Measurements from ENCODE around the gene KCNK3. TPM values are rescaled to one million over a fixed set of nuclear protein-coding genes. Genes with fewer than 3 reads are reported as not detected.

Gene KCNK3
- total RNA-seq, 1 experiment from 2014 or later, result 32.8 TPM

GRCh38 chr2:26778098-26778497 lies 85.6 kb downstream of the KCNK3 start:
- Histone ChIP-seq H3K27ac (ENCODE audit: low read length) (no peak overlapping the region), H3K4me3 (ENCODE audit: low read depth in 2 of 2, low read length in 2 of 2) (no peak overlapping the region), H3K27me3 (ENCODE audit: control insufficient read depth, insufficient read depth, low read length) (no peaks in the 10 kb centered on the region), H3K9me3 (ENCODE audit: control insufficient read depth, insufficient read depth, low read depth, low read length) (no peaks in the 10 kb centered on the region), H3K36me3 (ENCODE audit: control insufficient read depth, insufficient read depth, low read length) (peaks cover 5% of the 10 kb centered on the region), H3K4me1 (ENCODE audit: control insufficient read depth, insufficient read depth, low read length) (peaks cover 5% of the 10 kb centered on the region; the same call in 1 of the 2 replicates)
- TF ChIP-seq CTCF (IDR thresholded peaks at IDR 0.05) (no peak), TCF7L2 (IDR thresholded peaks at IDR 0.05; ENCODE audit: low read depth, low read length) (no peak)
- DNase-seq (ENCODE audit: low read depth, low spot score), result no peak
- no TSS peak for BruUV-seq (replicated peaks)
- no peak for ATAC-seq
- intact Hi-C loops (cut with micrococcal nuclease; ENCODE audit: unreplicated experiment), result no loop called here
- ChIA-PET CTCF (no interaction called here), POLR2A (interaction anchor here (0.6 kb wide), 1 partner anchor 134 kb away, joined by 3 read pairs; no protein-coding TSS in a partner anchor)
- in situ Hi-C loops (cut with HindIII; ENCODE audit: low pct_unique_long_range_greater_than_20kb, low sequenced_read_pairs), result no loop called here

GRCh38 chr2:26778507-26778906 lies 86.0 kb downstream of the KCNK3 start:
- POLR2A ChIA-PET, result no interaction called here
- no peak overlapping the region for H3K4me3 ChIP-seq (ENCODE audit: low read depth in 2 of 2, low read length in 2 of 2)
- no peak for ATAC-seq
- no peaks in the 10 kb centered on the region for H3K27me3 ChIP-seq (ENCODE audit: control insufficient read depth, insufficient read depth, low read length)
- no peaks in the 10 kb centered on the region for H3K9me3 ChIP-seq (ENCODE audit: control insufficient read depth, insufficient read depth, low read depth, low read length)
- no peak for DNase-seq (ENCODE audit: low read depth, low spot score)
- peaks cover 5% of the 10 kb centered on the region; the same call in 1 of the 2 replicates for H3K4me1 ChIP-seq (ENCODE audit: control insufficient read depth, insufficient read depth, low read length)
- CTCF ChIA-PET, result no interaction called here
- peaks cover 5% of the 10 kb centered on the region for H3K36me3 ChIP-seq (ENCODE audit: control insufficient read depth, insufficient read depth, low read length)
- in situ Hi-C loops (cut with HindIII; ENCODE audit: low pct_unique_long_range_greater_than_20kb, low sequenced_read_pairs) (no loop called here), intact Hi-C loops (cut with micrococcal nuclease; ENCODE audit: unreplicated experiment) (no loop called here)
- no TSS peak for BruUV-seq (replicated peaks)
- H3K27ac ChIP-seq (ENCODE audit: low read length), result no peak overlapping the region
- TF ChIP-seq REST (IDR thresholded peaks at IDR 0.05; ENCODE audit: insufficient read depth in 1 of 2, low read depth in 2 of 2, low read length in 1 of 2), result no peak
- no peak for TF ChIP-seq CTCF (IDR thresholded peaks at IDR 0.05)
- TF ChIP-seq POLR2AphosphoS5 (IDR thresholded peaks at IDR 0.05; ENCODE audit: low read depth, low read length), result no peak
- no peak for TF ChIP-seq TCF7L2 (IDR thresholded peaks at IDR 0.05; ENCODE audit: low read depth, low read length)
- TF ChIP-seq SIN3A (IDR thresholded peaks at IDR 0.05; ENCODE audit: borderline replicate concordance, insufficient read depth, low read depth, low read length), result no peak
